HG02588 (cell line): ENCODE measurements around the gene HAGHL.
"Not testable (repeated sequence)": the region's sequence is repeated elsewhere in the genome, so short reads cannot be mapped to it uniquely, and the experiment has no call there.

ENCODE experiments used
- ATAC-seq: cut with Tn5 transposase; IDR thresholded peaks from one replicate; pipeline ENCODE4 v1.9.1; 2021; ENCODE audit warnings: mild to moderate bottlenecking, moderate library complexity; ENCODE audit not compliant: unreplicated experiment

Gene HAGHL

GRCh38 chr16:750485-750884, 23.6 kb downstream of the HAGHL start:
- ATAC-seq, result no peak

- ATAC-seq, result no peak
Observed at GRCh38 chr16:751152-752006, 24.5 kb downstream of the HAGHL start.

- no peak for ATAC-seq
Observed at GRCh38 chr16:752007-752312, 25.1 kb downstream of the HAGHL start.

GRCh38 chr16:754121-754607, 27.3 kb downstream of the HAGHL start:
- ATAC-seq, result not testable (repeated sequence)

- ATAC-seq, result no peak
Observed at GRCh38 chr16:754656-755055, 27.8 kb downstream of the HAGHL start.

GRCh38 chr16:756428-756827, 29.5 kb downstream of the HAGHL start:
- ATAC-seq, result no peak

- ATAC-seq, result no peak
Observed at GRCh38 chr16:759110-759910, 32.4 kb downstream of the HAGHL start.

- ATAC-seq, result no peak
Observed at GRCh38 chr16:760065-760464, 33.2 kb downstream of the HAGHL start.

- no peak for ATAC-seq
Observed at GRCh38 chr16:760545-761343, 33.8 kb downstream of the HAGHL start, which contains the start of gene MSLN. TSS of gene MSLN (plus strand) at chr16:760734. CDS start at chr16:762681, 1,947 bp downstream.

GRCh38 chr16:761625-762513, 35.0 kb downstream of the HAGHL start:
- ATAC-seq, result no peak

- ATAC-seq, result no peak
Observed at GRCh38 chr16:762595-763268, 35.8 kb downstream of the HAGHL start.

- ATAC-seq, result no peak
Observed at GRCh38 chr16:763369-764183, 36.7 kb downstream of the HAGHL start.

- no peak for ATAC-seq
Observed at GRCh38 chr16:764184-764750, 37.4 kb downstream of the HAGHL start.

- no peak for ATAC-seq
Observed at GRCh38 chr16:764848-765487, 38.1 kb downstream of the HAGHL start.

- no peak for ATAC-seq
Observed at GRCh38 chr16:765488-765865, 38.6 kb downstream of the HAGHL start.

GRCh38 chr16:766008-766819, 39.3 kb downstream of the HAGHL start:
- ATAC-seq, result no peak
